ENCODE measurements around the gene SORCS2.

SORCS2 gene

DNA sequence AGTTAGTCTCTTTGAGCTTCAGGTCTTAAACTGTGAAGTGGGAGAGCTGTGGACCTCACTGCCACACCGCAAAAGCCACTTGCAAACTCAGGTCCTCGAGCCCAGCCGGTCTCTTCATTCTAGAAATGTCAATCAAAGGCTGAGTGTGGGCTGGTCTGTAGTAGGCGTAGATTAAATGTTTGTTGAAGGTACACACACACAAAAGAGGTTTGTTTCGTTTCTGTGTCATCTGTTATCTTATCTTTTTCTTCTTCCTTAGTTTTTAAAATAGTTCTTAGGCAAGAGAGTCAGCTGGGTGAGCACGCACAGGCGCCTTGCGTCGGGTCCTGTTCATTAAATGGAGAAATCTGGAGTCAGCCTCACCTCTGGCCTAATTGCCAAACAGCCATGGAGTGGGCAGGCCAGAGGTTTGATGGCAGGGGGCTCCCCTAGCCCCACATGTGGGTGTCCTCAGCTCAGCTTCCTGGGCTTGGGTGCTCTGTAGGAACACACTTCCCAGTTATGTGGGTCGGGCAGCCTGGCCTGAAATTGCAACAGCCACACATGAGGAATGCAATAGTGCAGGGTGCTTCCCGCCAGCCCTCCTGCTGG, 243.2 kb downstream of the SORCS2 start:
- H3K4me3 ChIP-seq (ENCODE audit: low read depth, low read length): no peak overlapping the region
- no peak for TF ChIP-seq CTCF (IDR thresholded peaks at IDR 0.05; ENCODE audit: insufficient read depth, low read length, missing control alignments)
- CTCF ChIA-PET: no interaction called here
- POLR2A ChIA-PET: no interaction called here
- no peak for DNase-seq (ENCODE audit: low read depth, low spot score)

DNA sequence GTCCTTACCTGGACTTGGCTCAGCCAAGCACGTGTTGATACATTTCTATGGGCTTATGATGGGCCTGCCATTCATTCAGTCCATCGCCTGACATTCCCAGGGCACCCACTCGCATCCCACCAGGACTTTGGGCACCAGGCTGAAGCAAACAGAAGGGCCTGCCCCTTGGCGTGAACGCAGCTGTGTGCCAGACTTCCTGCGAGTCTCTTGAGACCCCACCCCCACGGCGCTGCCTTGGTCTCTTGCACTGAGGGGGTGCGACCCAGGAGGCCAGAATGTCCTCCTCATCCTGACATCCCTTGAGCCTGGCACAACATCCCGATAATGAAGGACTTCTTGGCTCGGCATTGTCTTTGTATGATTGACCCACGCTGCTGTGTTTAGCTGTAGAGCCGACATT, 243.9 kb downstream of the SORCS2 start:
- no peak for TF ChIP-seq CTCF (IDR thresholded peaks at IDR 0.05; ENCODE audit: insufficient read depth, low read length, missing control alignments)
- no peak overlapping the region for H3K4me3 ChIP-seq (ENCODE audit: low read depth, low read length)
- DNase-seq (ENCODE audit: low read depth, low spot score): no peak
- POLR2A ChIA-PET: no interaction called here
- CTCF ChIA-PET: no interaction called here

- TF ChIP-seq CTCF (IDR thresholded peaks at IDR 0.05; ENCODE audit: insufficient read depth, low read length, missing control alignments): no peak
- CTCF ChIA-PET: no interaction called here
- POLR2A ChIA-PET: no interaction called here
- H3K4me3 ChIP-seq (ENCODE audit: low read depth, low read length): no peak overlapping the region
- DNase-seq (ENCODE audit: low read depth, low spot score): no peak
Measured at GRCh38 chr4:7439699-7440098, 247.4 kb downstream of the SORCS2 start.

DNA sequence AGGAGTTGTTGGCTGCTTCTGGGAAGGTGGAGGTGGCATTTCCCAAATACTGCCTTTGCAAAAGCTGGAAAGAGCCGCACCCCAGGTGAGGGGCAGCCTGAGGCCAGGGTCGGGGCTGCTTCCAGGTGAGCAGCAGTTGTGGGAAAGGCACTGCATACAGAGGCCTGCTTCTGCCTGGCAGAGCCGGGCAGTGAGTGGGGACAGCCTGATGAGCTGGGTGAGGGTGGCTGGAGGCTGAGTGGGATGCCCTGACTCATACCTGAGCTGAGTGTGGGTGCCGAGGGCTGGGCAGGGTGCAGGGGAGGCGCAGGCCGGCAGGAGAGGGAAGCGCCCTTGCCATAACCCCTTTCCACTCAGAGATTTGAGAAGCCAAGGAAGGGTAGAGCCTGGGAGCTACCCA, 248.9 kb downstream of the SORCS2 start:
- POLR2A ChIA-PET: no interaction called here
- CTCF ChIA-PET: no interaction called here
- no peak overlapping the region for H3K4me3 ChIP-seq (ENCODE audit: low read depth, low read length)
- no peak for DNase-seq (ENCODE audit: low read depth, low spot score)
- no peak for TF ChIP-seq CTCF (IDR thresholded peaks at IDR 0.05; ENCODE audit: insufficient read depth, low read length, missing control alignments)

DNA sequence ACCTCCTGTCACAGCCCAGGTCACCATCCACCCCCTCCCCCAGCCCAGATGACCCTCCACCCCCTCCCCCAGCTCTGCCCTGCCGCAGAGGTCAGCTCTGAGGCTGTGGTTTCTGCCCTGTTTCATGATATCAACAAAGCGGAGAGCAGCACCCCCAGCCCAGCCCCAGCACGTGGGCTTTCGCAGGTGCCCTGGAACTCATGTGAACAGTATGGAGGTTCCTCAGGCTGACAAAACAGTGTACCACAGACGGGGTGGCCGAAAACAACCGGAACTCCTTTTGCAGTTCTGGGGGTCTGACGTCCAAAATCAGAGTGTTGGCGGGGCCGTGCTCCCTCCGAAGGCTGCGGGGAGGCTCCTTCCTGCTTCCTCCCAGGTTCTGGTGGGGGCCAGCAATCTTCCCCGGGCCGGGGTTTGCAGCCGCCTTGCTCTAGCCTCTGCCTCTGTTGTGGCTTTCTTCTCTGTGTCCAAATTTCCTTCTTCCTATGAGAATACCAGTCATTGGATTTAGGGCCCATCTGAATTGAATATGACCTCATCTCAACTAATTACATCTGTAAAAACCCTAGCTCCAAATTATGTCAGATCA, 250.3 kb downstream of the SORCS2 start:
- no peak overlapping the region for H3K4me3 ChIP-seq (ENCODE audit: low read depth, low read length)
- POLR2A ChIA-PET: no interaction called here
- CTCF ChIA-PET: no interaction called here
- TF ChIP-seq CTCF (IDR thresholded peaks at IDR 0.05; ENCODE audit: insufficient read depth, low read length, missing control alignments): no peak
- no peak for DNase-seq (ENCODE audit: low read depth, low spot score)

- H3K4me3 ChIP-seq (ENCODE audit: low read depth, low read length): no peak overlapping the region
- no peak for DNase-seq (ENCODE audit: low read depth, low spot score)
- CTCF ChIA-PET: no interaction called here
- POLR2A ChIA-PET: no interaction called here
- no peak for TF ChIP-seq CTCF (IDR thresholded peaks at IDR 0.05; ENCODE audit: insufficient read depth, low read length, missing control alignments)
Measured at GRCh38 chr4:7444314-7444713, 252.0 kb downstream of the SORCS2 start.
